Measurements from ENCODE around the gene SERINC3. TPM values are rescaled to one million over a fixed set of nuclear protein-coding genes. Genes with fewer than 3 reads are reported as not detected.

Gene SERINC3
- total and polyA plus RNA-seq, 2 of the 8 experiments (the other 6 are each of a cell fraction or from before 2014, with no cell fraction given) = 47.2 to 66.0 TPM

GRCh38 chr20:44561876-44562275, 40.0 kb upstream of the SERINC3 start:
- H3K27me3 ChIP-seq (replicated peaks in 1 of 4; ENCODE audit: control insufficient read depth in 3 of 4, extremely low read depth in 1 of 4, insufficient read depth in 3 of 4, low read length in 3 of 4) = no peaks in the 10 kb centered on the region
- H2BK12ac ChIP-seq (ENCODE audit: low read depth, low read length) = no peak overlapping the region
- no peak overlapping the region for H4K8ac ChIP-seq (ENCODE audit: extremely low read depth, insufficient read depth, low read length)
- no peaks in the 10 kb centered on the region for H3K79me2 ChIP-seq (ENCODE audit: control insufficient read depth in 1 of 2, insufficient read depth in 2 of 2, low read length in 2 of 2)
- H3K4me2 ChIP-seq (ENCODE audit: insufficient read depth in 1 of 2, low read depth in 2 of 2, low read length in 2 of 2) = no peak overlapping the region
- no peak overlapping the region for H4K91ac ChIP-seq (replicated peaks; ENCODE audit: insufficient read length, low read length)
- H3K9me3 ChIP-seq (ENCODE audit: insufficient read depth in 2 of 2, low read depth in 1 of 2, low read length in 1 of 2) = no peaks in the 10 kb centered on the region
- H2BK5ac ChIP-seq (ENCODE audit: low read depth, low read length) = no peak overlapping the region
- H3K27ac ChIP-seq (ENCODE audit: low read depth, low read length) = no peak overlapping the region
- no peak overlapping the region for H2BK20ac ChIP-seq (ENCODE audit: low read length)
- H3K9ac ChIP-seq (replicated peaks in 1 of 4; ENCODE audit: extremely low read depth in 1 of 4, low read depth in 3 of 4, low read length in 3 of 4) = no peak overlapping the region
- ChIA-PET CTCF (ENCODE audit: partially characterized antibody) (interaction anchor here (1.4 kb wide), 1 partner anchor 32 kb away, joined by 3 read pairs; no protein-coding TSS in a partner anchor), POLR2A (ENCODE audit: partially characterized antibody) (no interaction called here)
- peaks cover 0 to 1% of the 10 kb centered on the region in 2 experiments for H4K20me1 ChIP-seq (replicated peaks in 1 of 2; ENCODE audit: control insufficient read depth in 1 of 2, insufficient read depth in 2 of 2, low read length in 2 of 2)
- no peaks in the 10 kb centered on the region for H3K79me1 ChIP-seq (ENCODE audit: low read depth, low read length)
- H4K5ac ChIP-seq (ENCODE audit: insufficient read length, low read depth, low read length) = no peak overlapping the region
- no peaks in the 10 kb centered on the region for H3K23me2 ChIP-seq (ENCODE audit: low read depth, low read length)
- no peak overlapping the region for H2BK15ac ChIP-seq (ENCODE audit: low read length)
- H3K4me3 ChIP-seq (ENCODE audit: extremely low read depth in 1 of 4, insufficient read depth in 2 of 4, low read depth in 3 of 4, low read length in 4 of 4) = no peak overlapping the region
- no peak overlapping the region for H3K23ac ChIP-seq (ENCODE audit: insufficient read length)
- H3K4me1 ChIP-seq (replicated peaks in 1 of 4; ENCODE audit: control insufficient read depth in 3 of 4, insufficient read depth in 4 of 4, low read length in 3 of 4) = no peaks in the 10 kb centered on the region
- H2AFZ ChIP-seq (ENCODE audit: low read length) = no peak overlapping the region
- FAIRE-seq (no peak), DNase-seq (ENCODE audit: low read depth in 1 of 2, low spot score in 2 of 2) (no peak)
- H3K56ac ChIP-seq (replicated peaks; ENCODE audit: insufficient read length, low read depth, low read length) = no peak overlapping the region
- H3K14ac ChIP-seq (ENCODE audit: insufficient read length) = no peak overlapping the region
- H3K4ac ChIP-seq (replicated peaks; ENCODE audit: insufficient read length, low read depth, low read length) = no peak overlapping the region
- no peak overlapping the region for H2AK5ac ChIP-seq (ENCODE audit: low read depth, low read length)
- no peak overlapping the region for H3K18ac ChIP-seq (ENCODE audit: extremely low read depth, low read length)
- no peak overlapping the region for H2BK120ac ChIP-seq (replicated peaks; ENCODE audit: low read depth, low read length)
- no peaks in the 10 kb centered on the region for H3K36me3 ChIP-seq (ENCODE audit: control insufficient read depth in 2 of 4, insufficient read depth in 4 of 4, low read length in 3 of 4)
- TF ChIP-seq CTBP2 (IDR thresholded peaks at IDR 0.05; ENCODE audit: borderline replicate concordance, insufficient read depth, insufficient read length, low read length) (no peak), KDM5A (IDR thresholded peaks at IDR 0.05; ENCODE audit: low read length) (no peak), FOSL1 (IDR thresholded peaks at IDR 0.05; ENCODE audit: insufficient read depth, low read depth, low read length) (no peak), TAF7 (optimal IDR thresholded peaks at IDR 0.05; ENCODE audit: borderline replicate concordance, low read depth, low read length) (no peak), RFX5 (IDR thresholded peaks at IDR 0.05; ENCODE audit: borderline replicate concordance, low read depth, low read length) (no peak), CTCF (IDR thresholded peaks at IDR 0.05; ENCODE audit: control extremely low read depth in 1 of 3, insufficient read depth in 1 of 3, low read depth in 1 of 3, low read length in 3 of 3) (no peak), HDAC6 (IDR thresholded peaks at IDR 0.05; ENCODE audit: low read depth, low read length) (no peak), NANOG (IDR thresholded peaks at IDR 0.05; ENCODE audit: insufficient read depth, low read depth, low read length, poor library complexity, severe bottlenecking) (no peak), POLR2A (IDR thresholded peaks at IDR 0.05; ENCODE audit: control extremely low read depth in 1 of 2, low read depth in 2 of 2, low read length in 2 of 2) (no peak), KDM4A (IDR thresholded peaks at IDR 0.05; ENCODE audit: low read depth, low read length, severe bottlenecking) (no peak), SIN3A (conservative IDR thresholded peaks at IDR 0.05 in 1 of 2, IDR thresholded peaks at IDR 0.05 in 1 of 2; ENCODE audit: low read depth in 1 of 2, low read length in 2 of 2) (no peak)
